Measurements from ENCODE around the gene ZNF664. TPM values are rescaled to one million over a fixed set of nuclear protein-coding genes. Genes with fewer than 3 reads are reported as not detected.

ZNF664 gene
- total and polyA plus RNA-seq, 12 donors, result 36.9 to 94.6 (median 76.9) TPM

GRCh38 chr12:124045671-124046455 is 72.8 kb downstream of the ZNF664 start:
- H3K36me3 ChIP-seq, result no peaks in the 10 kb centered on the region
- peaks cover 0 to 29% (median 13%) of the 10 kb centered on the region in 11 donors for H3K9me3 ChIP-seq
- WGBS, 2 donors, result 91 to 93% methylated on average over 5 of the region's 5 CpGs
- peaks cover 0 to 11% (median 0%) of the 10 kb centered on the region in 9 donors for H3K4me1 ChIP-seq
- intact Hi-C loops (cut with DNase I), result no loop called here
- DNase-seq, result no peak
- no peak for TF ChIP-seq CTCF (IDR thresholded peaks at IDR 0.05)
- no peak overlapping the region for H3K27ac ChIP-seq
- peak in 1 of 8 donors; percentile 16 for ATAC-seq
- H3K4me3 ChIP-seq, result no peak overlapping the region
- H3K27me3 ChIP-seq, result no peaks in the 10 kb centered on the region

GRCh38 chr12:124046456-124046740 is 73.4 kb downstream of the ZNF664 start:
- intact Hi-C loops (cut with DNase I), result no loop called here
- TF ChIP-seq CTCF (IDR thresholded peaks at IDR 0.05), result no peak
- no peaks in the 10 kb centered on the region for H3K27me3 ChIP-seq
- no peaks in the 10 kb centered on the region for H3K36me3 ChIP-seq
- DNase-seq (no peak), ATAC-seq (no peak)
- no peak overlapping the region for H3K27ac ChIP-seq
- peaks cover 0 to 11% (median 0%) of the 10 kb centered on the region in 9 donors for H3K4me1 ChIP-seq
- no peak overlapping the region for H3K4me3 ChIP-seq
- peaks cover 0 to 29% (median 13%) of the 10 kb centered on the region in 11 donors for H3K9me3 ChIP-seq

GRCh38 chr12:124047045-124047566 is 74.1 kb downstream of the ZNF664 start:
- WGBS, 2 donors, result 95 to 98% methylated on average over 3 of the region's 3 CpGs
- no peak for ATAC-seq
- Histone ChIP-seq H3K4me3 (no peak overlapping the region), H3K4me1 (peaks cover 0 to 11% (median 0%) of the 10 kb centered on the region in 9 donors), H3K36me3 (no peaks in the 10 kb centered on the region), H3K27ac (no peak overlapping the region), H3K27me3 (no peaks in the 10 kb centered on the region), H3K9me3 (peaks cover 0 to 29% (median 13%) of the 10 kb centered on the region in 11 donors)
- intact Hi-C loops (cut with DNase I), result no loop called here
- DNase-seq, result no peak
- TF ChIP-seq CTCF (IDR thresholded peaks at IDR 0.05), result no peak

GRCh38 chr12:124049451-124050094 is 76.6 kb downstream of the ZNF664 start:
- Histone ChIP-seq H3K4me1 (peaks cover 0 to 19% (median 6%) of the 10 kb centered on the region in 9 donors), H3K36me3 (no peaks in the 10 kb centered on the region), H3K4me3 (no peak overlapping the region), H3K9me3 (peaks cover 0 to 29% (median 13%) of the 10 kb centered on the region in 11 donors), H3K27ac (no peak overlapping the region), H3K27me3 (no peaks in the 10 kb centered on the region)
- 68 to 73% methylated on average over 6 of the region's 6 CpGs for WGBS, 2 donors
- peak in 4 of 8 donors; percentile 45 to 80 (median 63) for ATAC-seq
- TF ChIP-seq CTCF (IDR thresholded peaks at IDR 0.05), result no peak
- intact Hi-C loops (cut with DNase I), result loop anchor here (5.0 to 10.0 kb wide), 6 partner anchors 268 to 723 kb away; partner anchors contain the start of gene NCOR2 (in 1 of the 10)
- DNase-seq, result no peak

All from heart right ventricle (tissue), 16 donors.